Measurements from ENCODE around the gene PRPS1.
"Not testable (repeated sequence)": the region's sequence is repeated elsewhere in the genome, so short reads cannot be mapped to it uniquely, and the experiment has no call there.

PRPS1 gene

DNA sequence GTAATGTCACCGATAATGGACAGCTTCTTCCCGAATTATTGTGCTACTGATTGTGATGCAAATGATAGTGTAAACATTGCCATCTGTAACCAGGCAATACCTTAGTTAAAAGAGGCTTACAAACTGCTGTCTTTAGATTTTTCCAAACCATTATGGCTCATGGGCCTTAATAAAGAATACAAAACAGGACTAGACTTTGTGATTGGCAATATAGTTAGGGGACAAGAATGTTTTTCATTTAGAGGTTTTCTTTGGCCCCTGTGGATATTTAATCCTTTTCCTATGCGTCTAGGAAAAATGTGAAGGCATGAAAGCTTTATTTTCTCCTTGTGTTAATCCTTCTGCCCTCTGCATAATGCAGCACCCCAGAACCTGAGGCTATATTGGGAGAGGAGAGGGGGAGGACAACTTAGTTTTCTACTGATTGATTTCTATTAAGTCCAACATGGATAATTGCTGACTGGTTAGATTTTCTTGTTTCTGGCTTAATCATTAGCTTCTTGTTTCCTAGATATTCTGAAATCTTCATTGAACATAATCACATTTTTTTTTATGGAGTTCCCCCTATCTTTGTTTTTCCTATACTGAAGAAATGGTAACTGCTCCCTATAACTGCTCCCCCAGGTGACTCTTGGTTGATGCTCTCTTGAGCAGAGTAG, 1.9 kb downstream of the PRPS1 start:
- DNase-seq (ENCODE audit: low spot score), result no peak

GRCh38 chrX:107632346-107632745, 4.0 kb downstream of the PRPS1 start:
- no peak for DNase-seq (ENCODE audit: low spot score)

GRCh38 chrX:107646735-107647134, 18.4 kb downstream of the PRPS1 start:
- no peak for DNase-seq (ENCODE audit: low spot score)

DNA sequence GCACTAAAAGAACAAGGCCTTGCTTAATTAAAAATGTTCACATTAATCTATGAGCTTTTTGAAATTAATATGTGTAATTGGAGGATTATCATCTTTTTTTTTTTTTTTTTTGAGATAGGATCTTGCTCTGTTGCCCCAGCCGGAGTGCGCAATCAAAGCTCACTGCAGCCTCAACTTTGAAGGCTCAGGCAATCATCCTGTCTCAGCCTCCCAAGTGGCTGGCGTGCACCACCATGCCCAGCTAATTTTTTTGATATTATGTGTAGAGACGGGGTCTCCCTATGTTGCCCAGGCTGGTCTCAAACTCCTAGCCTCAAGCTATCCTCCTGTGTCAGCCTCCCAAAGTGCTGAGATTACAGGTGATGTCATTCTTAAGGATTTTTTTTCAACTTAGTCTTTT, 20.0 kb downstream of the PRPS1 start:
- DNase-seq (ENCODE audit: low spot score), result no peak

- DNase-seq (ENCODE audit: low spot score), result no peak
Observed at GRCh38 chrX:107654566-107654871, 26.2 kb downstream of the PRPS1 start.

GRCh38 chrX:107654872-107655761, 26.8 kb downstream of the PRPS1 start:
- DNase-seq (ENCODE audit: low spot score), result peak; percentile 62

DNA sequence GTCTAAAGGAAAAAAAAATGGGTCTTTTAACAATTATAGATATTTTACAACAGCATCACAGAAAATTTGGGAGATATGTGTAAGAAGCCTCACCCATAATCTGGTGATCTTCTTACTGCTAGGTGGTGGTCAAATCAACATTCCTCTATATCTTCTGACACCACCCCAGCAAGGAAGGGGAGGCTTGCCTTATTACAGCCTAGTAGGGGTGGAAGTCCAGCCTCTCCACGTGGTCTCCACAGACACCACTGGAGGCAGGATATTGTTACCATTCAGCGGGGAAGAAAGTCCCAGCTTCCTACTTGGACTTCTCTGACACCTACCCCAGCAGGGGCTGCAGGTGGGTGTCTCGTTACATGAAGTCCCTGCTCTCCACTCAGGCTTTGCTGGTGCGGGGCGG, 28.7 kb downstream of the PRPS1 start:
- DNase-seq (ENCODE audit: low spot score), result no peak

- DNase-seq (ENCODE audit: low spot score), result no peak
Observed at GRCh38 chrX:107658660-107659059, 30.4 kb downstream of the PRPS1 start.

- DNase-seq (ENCODE audit: low spot score), result no peak
Observed at GRCh38 chrX:107659286-107659685, 31.0 kb downstream of the PRPS1 start.

DNA sequence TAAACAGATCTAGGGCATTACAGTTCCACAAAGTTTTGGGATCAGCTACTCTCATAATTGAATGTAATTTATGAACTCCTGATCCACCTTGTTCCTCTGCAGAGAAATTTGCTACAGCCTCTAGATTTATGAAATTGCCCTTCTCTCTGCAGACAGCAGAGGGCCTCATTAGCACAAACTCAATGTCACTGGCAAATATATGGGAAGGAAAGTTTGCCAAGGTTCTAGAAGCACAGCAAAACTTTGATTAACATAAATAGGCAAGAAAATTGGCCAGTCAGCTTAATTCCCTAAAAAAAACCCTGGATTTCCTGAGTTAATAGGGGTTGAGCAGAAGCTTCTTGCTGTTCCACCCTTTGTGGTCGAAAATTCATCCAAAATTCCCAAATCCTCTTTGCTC, 31.5 kb downstream of the PRPS1 start:
- DNase-seq (ENCODE audit: low spot score), result peak; percentile 41

DNA sequence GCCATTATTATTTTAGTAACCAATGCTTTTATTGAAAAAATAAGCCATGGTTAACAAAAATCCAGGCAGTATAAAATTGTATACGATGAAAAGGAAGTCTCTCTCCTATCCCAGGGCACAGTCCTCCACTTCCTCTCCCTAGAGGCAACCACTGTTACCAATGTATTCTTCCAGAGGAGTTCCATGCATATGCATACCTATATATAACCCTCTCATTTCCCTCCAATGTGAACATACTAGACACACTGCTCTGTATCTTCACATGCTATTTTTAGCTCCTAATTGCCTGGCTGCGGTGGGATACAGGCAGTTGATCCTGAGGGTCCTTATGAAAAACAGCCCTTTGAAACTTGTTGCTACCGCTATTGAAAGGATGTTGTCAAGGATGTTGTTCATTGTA, 33.8 kb downstream of the PRPS1 start:
- DNase-seq (ENCODE audit: low spot score), result no peak

DNA sequence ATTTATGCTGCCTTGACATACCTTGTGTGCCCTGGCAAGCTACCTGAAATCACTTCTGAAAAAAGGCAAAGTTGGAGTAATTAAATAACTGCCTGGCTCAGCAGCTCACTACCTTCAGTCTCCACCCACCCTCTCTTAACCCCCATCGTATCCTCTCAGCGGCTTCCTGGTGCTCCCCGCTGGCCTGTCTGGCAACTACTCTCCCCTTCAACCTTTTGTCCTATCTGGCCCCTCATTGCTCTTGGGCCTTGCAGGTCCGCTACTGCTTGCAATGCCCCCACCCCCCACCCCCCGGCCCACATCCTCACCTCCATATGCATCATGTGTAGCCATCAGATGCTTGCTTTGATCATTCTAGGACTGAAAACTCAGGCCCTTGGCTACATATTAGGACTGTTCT, 34.5 kb downstream of the PRPS1 start:
- DNase-seq (ENCODE audit: low spot score), result no peak

- no peak for DNase-seq (ENCODE audit: low spot score)
Observed at GRCh38 chrX:107666931-107667330, 38.6 kb downstream of the PRPS1 start.

DNA sequence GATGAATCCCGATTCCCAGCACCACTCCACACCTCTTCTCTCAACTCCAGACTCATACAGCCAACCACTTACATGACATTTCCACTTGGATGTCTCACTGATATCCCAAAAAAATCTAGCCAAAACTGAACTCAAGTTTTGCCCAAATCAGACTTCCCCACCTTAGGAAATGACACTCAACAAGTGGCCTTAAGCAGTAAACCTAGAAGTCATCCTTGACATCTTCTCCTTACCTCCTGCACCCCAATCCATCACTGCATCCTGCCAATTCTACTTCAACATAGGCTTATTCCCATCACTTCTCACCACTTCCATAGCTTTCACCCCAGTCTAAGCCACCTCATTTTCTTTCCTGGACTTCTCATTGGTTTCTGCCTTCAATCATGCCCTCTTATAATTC, 39.1 kb downstream of the PRPS1 start:
- no peak for DNase-seq (ENCODE audit: low spot score)

GRCh38 chrX:107668710-107669109, 40.4 kb downstream of the PRPS1 start:
- DNase-seq (ENCODE audit: low spot score), result not testable (repeated sequence)

GRCh38 chrX:107669261-107669660, 41.0 kb downstream of the PRPS1 start:
- no peak for DNase-seq (ENCODE audit: low spot score)

DNA sequence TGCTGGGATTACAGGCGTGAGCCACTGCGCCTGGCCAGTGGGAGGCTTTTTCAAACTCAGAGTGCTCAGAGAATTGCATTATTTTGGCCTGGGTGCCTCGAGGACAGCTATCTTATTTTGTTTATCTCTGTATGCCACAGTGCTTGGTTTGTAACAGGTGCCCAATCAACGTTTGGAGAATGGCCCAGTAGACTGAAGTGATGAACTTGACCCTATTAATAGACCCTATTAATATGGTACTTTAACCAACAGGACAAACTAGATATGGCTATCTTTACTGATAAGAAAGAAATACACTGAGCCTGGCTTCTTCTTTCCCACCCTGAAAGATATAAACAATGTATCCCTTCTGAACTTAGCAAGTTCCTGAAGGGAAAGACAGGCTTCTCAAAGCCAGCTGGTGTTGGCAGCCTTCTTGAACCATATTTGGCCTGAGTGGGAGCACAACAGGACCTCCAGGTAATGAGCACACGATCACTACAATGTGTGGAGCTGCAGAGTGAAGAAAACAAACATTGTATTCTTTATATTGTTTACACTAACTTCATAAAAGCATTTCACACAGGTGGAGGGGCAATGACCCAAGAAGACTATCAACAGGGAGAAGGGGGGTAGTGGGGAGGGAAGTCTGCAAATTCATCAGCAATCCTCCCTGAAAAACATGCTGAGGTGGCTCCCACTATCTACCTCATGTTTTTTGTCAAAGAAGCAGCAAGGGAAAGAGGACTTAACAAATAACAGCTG, 41.7 kb downstream of the PRPS1 start:
- no peak for DNase-seq (ENCODE audit: low spot score)

DNA sequence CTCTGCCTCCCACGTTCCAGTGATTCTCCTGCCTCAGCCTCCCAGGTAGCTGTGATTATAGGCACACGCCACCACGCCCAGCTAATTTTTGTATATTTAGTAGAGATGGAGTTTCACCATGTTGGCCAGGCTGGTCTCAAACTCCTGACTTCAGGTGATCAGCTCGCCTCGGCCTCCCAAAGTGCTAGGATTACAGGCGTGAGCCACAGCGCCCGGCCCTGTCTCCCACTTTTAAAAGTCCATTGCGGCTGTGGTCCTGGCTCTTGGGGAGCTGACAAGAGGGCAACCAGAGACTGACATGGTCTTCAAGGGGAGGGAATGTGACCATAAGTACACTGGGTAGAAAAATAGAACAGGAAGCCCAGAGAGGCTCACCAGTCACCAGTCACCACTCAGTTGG, 42.9 kb downstream of the PRPS1 start:
- not testable (repeated sequence) for DNase-seq (ENCODE audit: low spot score)

DNA sequence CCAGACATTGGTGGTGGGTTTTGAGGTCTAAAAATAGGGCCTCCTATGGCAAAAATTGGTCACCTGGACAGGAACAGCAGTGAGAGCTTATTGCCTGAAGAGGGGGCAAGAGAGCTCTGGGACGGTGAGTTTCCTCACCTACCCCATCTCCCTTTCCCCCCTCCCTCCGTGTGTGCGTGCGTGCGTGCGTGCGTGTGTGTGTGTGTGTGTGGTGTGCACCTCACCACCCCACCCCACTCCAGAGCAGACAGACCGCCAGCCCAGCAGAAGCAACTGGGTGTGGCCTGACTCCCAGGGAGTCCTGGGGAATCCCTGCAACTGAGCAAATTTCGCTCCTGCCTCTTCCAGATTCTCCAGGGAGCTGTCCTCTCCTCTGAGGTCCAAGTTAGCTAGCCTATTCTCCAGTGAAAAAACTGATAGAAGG, 44.7 kb downstream of the PRPS1 start:
- peak; percentile 89 for DNase-seq (ENCODE audit: low spot score)

DNA sequence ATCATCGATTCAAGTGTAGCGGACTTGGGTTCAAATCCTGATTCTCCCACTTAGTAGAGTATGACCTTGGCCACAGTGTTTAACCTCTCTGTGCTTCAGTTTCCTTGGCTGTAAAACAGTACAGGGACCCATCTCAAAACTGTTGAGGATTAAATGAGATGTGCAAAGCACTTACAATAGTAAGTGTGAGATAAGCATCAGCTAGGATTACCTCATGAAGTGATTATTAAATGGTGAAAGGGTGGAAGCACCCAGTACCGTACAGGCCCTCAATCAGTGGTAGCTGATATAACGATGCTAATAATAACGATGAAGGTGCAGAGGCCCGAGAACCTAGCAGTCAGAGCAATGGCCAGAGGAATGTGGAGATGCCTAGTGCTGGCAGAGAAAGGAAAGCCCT, 45.1 kb downstream of the PRPS1 start:
- peak; percentile 36 for DNase-seq (ENCODE audit: low spot score)

GRCh38 chrX:107673933-107674479, 45.7 kb downstream of the PRPS1 start:
- DNase-seq (ENCODE audit: low spot score), result peak; percentile 94

GRCh38 chrX:107674480-107675364, 46.4 kb downstream of the PRPS1 start:
- DNase-seq (ENCODE audit: low spot score), result peak; percentile 73
